ENCODE results near the gene WDR7. TPM values are rescaled to one million over a fixed set of nuclear protein-coding genes. Genes with fewer than 3 reads are reported as not detected.

Gene WDR7
- total and polyA plus RNA-seq, 9 of the 15 experiments (the other 6 are each of a cell fraction or from before 2014, with no cell fraction given), result 1.4 to 9.4 (median 5.3) TPM

- Histone ChIP-seq H3K9ac (ENCODE audit: insufficient read depth in 1 of 2, low read depth in 2 of 2, low read length in 2 of 2) (no peak overlapping the region), H3K4me2 (ENCODE audit: insufficient read depth, low read length) (no peak overlapping the region), H3K9me1 (ENCODE audit: control insufficient read depth, insufficient read depth, low read length) (no peaks in the 10 kb centered on the region), H3K9me3 (replicated peaks; ENCODE audit: control insufficient read depth, insufficient read depth, low read depth, low read length) (no peaks in the 10 kb centered on the region), H3K27me3 (ENCODE audit: control insufficient read depth in 2 of 2, insufficient read depth in 2 of 2, low read length in 2 of 2) (peaks cover 0 to 26% of the 10 kb centered on the region in 2 experiments; a peak in 2 of 5 replicates), H3K36me3 (ENCODE audit: control insufficient read depth, insufficient read depth, low read length) (no peaks in the 10 kb centered on the region), H3K79me2 (ENCODE audit: control insufficient read depth, insufficient read depth, low read length) (no peaks in the 10 kb centered on the region), H3K4me1 (replicated peaks in 1 of 2; ENCODE audit: control insufficient read depth in 2 of 2, insufficient read depth in 2 of 2, low read length in 2 of 2) (no peaks in the 10 kb centered on the region), H3K4me3 (no peak overlapping the region), H4K20me1 (replicated peaks; ENCODE audit: control insufficient read depth, insufficient read depth, low read length) (no peaks in the 10 kb centered on the region), H2AFZ (ENCODE audit: low read depth, low read length) (no peak overlapping the region), H3K27ac (ENCODE audit: extremely low read depth, low read depth, low read length) (no peak overlapping the region)
- intact Hi-C loops (cut with micrococcal nuclease) (no loop called here), in situ Hi-C loops (cut with MboI) (no loop called here)
- BruUV-seq (replicated peaks), result no TSS peak
- no peak for FAIRE-seq
- ChIA-PET POLR2A (no interaction called here), CTCF (ENCODE audit: low intra/inter-chr PET ratio) (no interaction called here)
- ATAC-seq, result no peak
- no peak for DNase-seq (ENCODE audit: extremely low read depth in 1 of 4, low spot score in 3 of 4)
- 9% methylated on average over 8 of the region's 8 CpGs for WGBS (ENCODE audit: insufficient coverage, low coverage, missing lambda C conversion rate)
- TF ChIP-seq CGGBP1 (CRISPR knock-in tag; IDR thresholded peaks at IDR 0.05) (no peak), SMARCA4 (IDR thresholded peaks at IDR 0.05) (no peak), TCF15 (CRISPR knock-in tag; IDR thresholded peaks at IDR 0.05) (no peak), ZFP91 (CRISPR knock-in tag; IDR thresholded peaks at IDR 0.05) (no peak), ETV6 (IDR thresholded peaks at IDR 0.05; ENCODE audit: borderline replicate concordance in 1 of 2, low read depth in 2 of 2, low read length in 1 of 2) (no peak), ETV6 (CRISPR knock-in tag; IDR thresholded peaks at IDR 0.05; ENCODE audit: borderline replicate concordance) (no peak), TEAD2 (tag; IDR thresholded peaks at IDR 0.05) (no peak), ZBTB17 (CRISPR knock-in tag; IDR thresholded peaks at IDR 0.05) (no peak), CHD7 (IDR thresholded peaks at IDR 0.05; ENCODE audit: low read depth, low read length) (no peak), GTF2E2 (tag; IDR thresholded peaks at IDR 0.05) (no peak)
Observed at GRCh38 chr18:57060814-57061213, 409.7 kb downstream of the WDR7 start.

Data from K562 (cell line).